ENCODE measurements around the gene CDCA4.
A peak's percentile ranks its signal among the peaks of the same experiment; 100 is the strongest.

CDCA4 gene

GRCh38 chr14:104971447-104972240, 49.2 kb downstream of the CDCA4 start:
- peak overlapping the region; percentile 22 to 43 for H2BK12ac ChIP-seq (ENCODE audit: low read length in 2 of 2)
- H3K79me1 ChIP-seq (replicated peaks; ENCODE audit: low read length, poor library complexity, severe bottlenecking) = peaks cover 16% of the 10 kb centered on the region
- H2BK5ac ChIP-seq (ENCODE audit: low read depth, low read length, poor library complexity, severe bottlenecking) = no peak overlapping the region
- no peaks in the 10 kb centered on the region for H3K27me3 ChIP-seq (ENCODE audit: control insufficient read depth in 1 of 2, insufficient read depth in 1 of 2, low read length in 2 of 2)
- peak overlapping the region in 1 of 2 experiments; percentile 5 for H3K14ac ChIP-seq (ENCODE audit: low read length in 2 of 2)
- no peak for DNase-seq
- peak overlapping the region; percentile 21 for H2BK120ac ChIP-seq (ENCODE audit: low read depth, low read length)
- H3K9ac ChIP-seq (ENCODE audit: low read length) = peak overlapping the region; percentile 91
- H3K4me3 ChIP-seq (ENCODE audit: insufficient read depth in 1 of 2, low read depth in 1 of 2, low read length in 2 of 2) = peak overlapping the region in 1 of 2 experiments; percentile 98
- H3K18ac ChIP-seq (ENCODE audit: low read depth in 1 of 2, low read length in 2 of 2) = peak overlapping the region; percentile 17 to 86
- H3K4me1 ChIP-seq (ENCODE audit: control insufficient read depth, insufficient read depth, low read depth, low read length) = peaks cover 97% of the 10 kb centered on the region
- peak overlapping the region; percentile 90 for H4K91ac ChIP-seq (ENCODE audit: low read length)
- H3K9me3 ChIP-seq (ENCODE audit: control insufficient read depth, low read length) = no peaks in the 10 kb centered on the region
- no peak overlapping the region for H3K23ac ChIP-seq (ENCODE audit: low read length in 2 of 2)
- H2BK15ac ChIP-seq (ENCODE audit: low read depth, poor library complexity, severe bottlenecking) = no peak overlapping the region
- H3K4ac ChIP-seq (ENCODE audit: low read depth in 1 of 2, low read length in 2 of 2) = peak overlapping the region in 1 of 2 experiments; percentile 5
- H4K8ac ChIP-seq (ENCODE audit: low read length) = no peak overlapping the region
- 95% methylated on average over 12 of the region's 12 CpGs for WGBS
- peak overlapping the region; percentile 94 for H2AK5ac ChIP-seq (ENCODE audit: low read length, severe bottlenecking)
- H3K27ac ChIP-seq (ENCODE audit: low read length, poor library complexity, severe bottlenecking) = no peak overlapping the region
- H3K36me3 ChIP-seq (ENCODE audit: control insufficient read depth in 1 of 2, insufficient read depth in 2 of 2, low read depth in 1 of 2, low read length in 2 of 2) = peaks cover 3 to 9% of the 10 kb centered on the region in 2 experiments
- H2AFZ ChIP-seq (ENCODE audit: low read depth, low read length) = no peak overlapping the region
- no peak overlapping the region for H3K4me2 ChIP-seq (ENCODE audit: low read length, poor library complexity, severe bottlenecking)

- peak overlapping the region; percentile 90 for H4K8ac ChIP-seq (ENCODE audit: low read length)
- H2BK5ac ChIP-seq (ENCODE audit: low read depth, low read length, poor library complexity, severe bottlenecking) = no peak overlapping the region
- peak overlapping the region; percentile 81 to 98 for H3K18ac ChIP-seq (ENCODE audit: low read depth in 1 of 2, low read length in 2 of 2)
- WGBS = 44% methylated on average over 19 of the region's 19 CpGs
- peak overlapping the region; percentile 85 to 98 for H3K4ac ChIP-seq (ENCODE audit: low read depth in 1 of 2, low read length in 2 of 2)
- no peaks in the 10 kb centered on the region for H3K9me3 ChIP-seq (ENCODE audit: control insufficient read depth, low read length)
- DNase-seq = peak; percentile 90
- H3K14ac ChIP-seq (ENCODE audit: low read length in 2 of 2) = peak overlapping the region in 1 of 2 experiments; percentile 89
- H3K4me2 ChIP-seq (ENCODE audit: low read length, poor library complexity, severe bottlenecking) = peak overlapping the region; percentile 58
- H3K79me1 ChIP-seq (replicated peaks; ENCODE audit: low read length, poor library complexity, severe bottlenecking) = peaks cover 21% of the 10 kb centered on the region
- peak overlapping the region; percentile 96 for H2BK120ac ChIP-seq (ENCODE audit: low read depth, low read length)
- no peak overlapping the region for H2AFZ ChIP-seq (ENCODE audit: low read depth, low read length)
- peak overlapping the region; percentile 66 for H3K27ac ChIP-seq (ENCODE audit: low read length, poor library complexity, severe bottlenecking)
- H3K27me3 ChIP-seq (ENCODE audit: control insufficient read depth in 1 of 2, insufficient read depth in 1 of 2, low read length in 2 of 2) = no peaks in the 10 kb centered on the region
- peak overlapping the region; percentile 88 for H4K91ac ChIP-seq (ENCODE audit: low read length)
- peak overlapping the region in 1 of 2 experiments; percentile 75 for H3K23ac ChIP-seq (ENCODE audit: low read length in 2 of 2)
- H3K36me3 ChIP-seq (ENCODE audit: control insufficient read depth in 1 of 2, insufficient read depth in 2 of 2, low read depth in 1 of 2, low read length in 2 of 2) = peaks cover 14 to 20% of the 10 kb centered on the region in 2 experiments
- peak overlapping the region; percentile 91 for H3K9ac ChIP-seq (ENCODE audit: low read length)
- peaks cover 95% of the 10 kb centered on the region for H3K4me1 ChIP-seq (ENCODE audit: control insufficient read depth, insufficient read depth, low read depth, low read length)
- H2AK5ac ChIP-seq (ENCODE audit: low read length, severe bottlenecking) = peak overlapping the region; percentile 89
- H2BK12ac ChIP-seq (ENCODE audit: low read length in 2 of 2) = peak overlapping the region; percentile 94 to 98
- peak overlapping the region; percentile 55 to 98 for H3K4me3 ChIP-seq (ENCODE audit: insufficient read depth in 1 of 2, low read depth in 1 of 2, low read length in 2 of 2)
- H2BK15ac ChIP-seq (ENCODE audit: low read depth, poor library complexity, severe bottlenecking) = peak overlapping the region; percentile 95
These were observed 50.4 kb downstream of the CDCA4 start for GRCh38 chr14:104970231-104971068.

GRCh38 chr14:104969741-104970230, 51.1 kb downstream of the CDCA4 start:
- peak overlapping the region; percentile 55 to 98 for H3K4me3 ChIP-seq (ENCODE audit: insufficient read depth in 1 of 2, low read depth in 1 of 2, low read length in 2 of 2)
- no peak overlapping the region for H3K23ac ChIP-seq (ENCODE audit: low read length in 2 of 2)
- 89% methylated on average over 10 of the region's 10 CpGs for WGBS
- H2AFZ ChIP-seq (ENCODE audit: low read depth, low read length) = no peak overlapping the region
- H2BK15ac ChIP-seq (ENCODE audit: low read depth, poor library complexity, severe bottlenecking) = peak overlapping the region; percentile 44
- H3K4ac ChIP-seq (ENCODE audit: low read depth in 1 of 2, low read length in 2 of 2) = peak overlapping the region; percentile 14 to 85
- peaks cover 15 to 17% of the 10 kb centered on the region in 2 experiments for H3K36me3 ChIP-seq (ENCODE audit: control insufficient read depth in 1 of 2, insufficient read depth in 2 of 2, low read depth in 1 of 2, low read length in 2 of 2)
- peak overlapping the region; percentile 90 for H4K8ac ChIP-seq (ENCODE audit: low read length)
- peak overlapping the region; percentile 91 for H3K9ac ChIP-seq (ENCODE audit: low read length)
- peak overlapping the region; percentile 72 for H2AK5ac ChIP-seq (ENCODE audit: low read length, severe bottlenecking)
- H2BK12ac ChIP-seq (ENCODE audit: low read length in 2 of 2) = peak overlapping the region; percentile 89 to 94
- no peak for DNase-seq
- H3K4me2 ChIP-seq (ENCODE audit: low read length, poor library complexity, severe bottlenecking) = peak overlapping the region; percentile 58
- no peaks in the 10 kb centered on the region for H3K27me3 ChIP-seq (ENCODE audit: control insufficient read depth in 1 of 2, insufficient read depth in 1 of 2, low read length in 2 of 2)
- peaks cover 18% of the 10 kb centered on the region for H3K79me1 ChIP-seq (replicated peaks; ENCODE audit: low read length, poor library complexity, severe bottlenecking)
- no peaks in the 10 kb centered on the region for H3K9me3 ChIP-seq (ENCODE audit: control insufficient read depth, low read length)
- H2BK120ac ChIP-seq (ENCODE audit: low read depth, low read length) = peak overlapping the region; percentile 96
- H3K4me1 ChIP-seq (ENCODE audit: control insufficient read depth, insufficient read depth, low read depth, low read length) = peaks cover 90% of the 10 kb centered on the region
- peak overlapping the region; percentile 81 to 98 for H3K18ac ChIP-seq (ENCODE audit: low read depth in 1 of 2, low read length in 2 of 2)
- H3K14ac ChIP-seq (ENCODE audit: low read length in 2 of 2) = peak overlapping the region in 1 of 2 experiments; percentile 69
- peak overlapping the region; percentile 88 for H4K91ac ChIP-seq (ENCODE audit: low read length)
- H3K27ac ChIP-seq (ENCODE audit: low read length, poor library complexity, severe bottlenecking) = peak overlapping the region; percentile 7
- H2BK5ac ChIP-seq (ENCODE audit: low read depth, low read length, poor library complexity, severe bottlenecking) = no peak overlapping the region

All from mesenchymal stem cell (in vitro differentiated cells and primary cell).